ENCODE data around the gene PHACTR1.

GRCh38 chr6:13105139-13105538, 388.6 kb downstream of the PHACTR1 start:
- TF ChIP-seq EZH2 (IDR thresholded peaks at IDR 0.05; ENCODE audit: borderline replicate concordance, low read depth, low read length, poor library complexity, severe bottlenecking) (no peak), CTCF (conservative IDR thresholded peaks at IDR 0.05; ENCODE audit: low read depth, low read length) (no peak)
